Astrocyte (in vitro differentiated cells and primary cell): ENCODE results near the gene DYSF. TPM values are rescaled to one million over a fixed set of nuclear protein-coding genes. Genes with fewer than 3 reads are reported as not detected.

Experiments
- DNase-seq: peaks from one replicate; pipeline ENCODE4 v3.0.0-alpha.2; 2010; ENCODE audit warnings: low read depth
- FAIRE-seq: peaks from 2 replicates; lab custom pipeline; 2011; peaks lifted over from hg19 to GRCh38; lab: Jason Lieb, UNC
- H2AFZ ChIP-seq: 2 replicates; pipeline ENCODE4 v1.6.0; 2012; ENCODE audit warnings: low read depth, low read length, inconsistent platforms
- H3K27ac ChIP-seq: 2 replicates; pipeline ENCODE4 v1.5.1; 2011; ENCODE audit warnings: low read depth, low read length, inconsistent platforms
- H3K27me3 ChIP-seq: 2 replicates; pipeline ENCODE4 v1.6.0; 2011; ENCODE audit warnings: low read length, inconsistent platforms; ENCODE audit not compliant: insufficient read depth
- H3K36me3 ChIP-seq: 2 replicates; pipeline ENCODE4 v1.5.1; 2011; ENCODE audit warnings: low read length, inconsistent platforms; ENCODE audit not compliant: insufficient read depth
- H3K4me1 ChIP-seq: 2 replicates; pipeline ENCODE4 v1.5.1; 2011; ENCODE audit warnings: low read length, inconsistent platforms; ENCODE audit not compliant: insufficient read depth
- H3K4me2 ChIP-seq: 2 replicates; pipeline ENCODE4 v1.6.0; 2012; ENCODE audit warnings: low read length, inconsistent platforms
- H3K4me3 ChIP-seq: 2 replicates; pipeline ENCODE4 v1.5.1; 2011; ENCODE audit warnings: low read depth, mild to moderate bottlenecking, low read length, inconsistent platforms; ENCODE audit not compliant: insufficient read depth
- H3K79me2 ChIP-seq: 2 replicates; pipeline ENCODE4 v1.6.0; 2012; ENCODE audit warnings: mild to moderate bottlenecking, low read length, inconsistent platforms; ENCODE audit not compliant: insufficient read depth
- H3K9ac ChIP-seq: 2 replicates; pipeline ENCODE4 v1.6.0; 2012; ENCODE audit warnings: mild to moderate bottlenecking, low read length, inconsistent platforms
- H3K9me3 ChIP-seq: 2 replicates; pipeline ENCODE4 v1.5.1; 2012; ENCODE audit warnings: low read depth, mild to moderate bottlenecking, low read length, inconsistent platforms; ENCODE audit not compliant: insufficient read depth
- H4K20me1 ChIP-seq: 2 replicates; pipeline ENCODE4 v1.6.0; 2012; ENCODE audit warnings: low read length, inconsistent platforms; ENCODE audit not compliant: insufficient read depth
- H3K27ac Mint-ChIP-seq: one replicate; pipeline ENCODE4 v1.8.0; 2021; ENCODE audit warnings: mild to moderate bottlenecking, mixed read lengths; ENCODE audit not compliant: unreplicated experiment
- H3K27me3 Mint-ChIP-seq: one replicate; pipeline ENCODE4 v1.8.0; 2021; ENCODE audit warnings: low read depth, mixed read lengths; ENCODE audit not compliant: unreplicated experiment
- H3K36me3 Mint-ChIP-seq: one replicate; pipeline ENCODE4 v1.8.0; 2021; ENCODE audit warnings: low read depth, mixed read lengths; ENCODE audit not compliant: unreplicated experiment
- H3K4me1 Mint-ChIP-seq: one replicate; pipeline ENCODE4 v1.8.0; 2021; ENCODE audit warnings: low read depth, mixed read lengths; ENCODE audit not compliant: unreplicated experiment
- H3K4me3 Mint-ChIP-seq: one replicate; pipeline ENCODE4 v1.8.0; 2021; ENCODE audit warnings: mild to moderate bottlenecking, moderate library complexity, mixed read lengths; ENCODE audit not compliant: unreplicated experiment
- H3K9me3 Mint-ChIP-seq: one replicate; pipeline ENCODE4 v1.8.0; 2021; ENCODE audit warnings: mild to moderate bottlenecking, mixed read lengths; ENCODE audit not compliant: unreplicated experiment
- EZH2 ChIP-seq: IDR thresholded peaks from 2 replicates; pipeline ENCODE4 v1.6.1; 2012; ENCODE audit warnings: mild to moderate bottlenecking, low read length, inconsistent platforms; ENCODE audit not compliant: insufficient read depth
- total RNA-seq: library from RNA; stranded (reverse); gene quantifications from 2 replicates; pipeline ENCODE4 v1.2.1, GENCODE V29; 2021
- TF ChIP-seq, protein P1 (sequence below): IDR thresholded peaks from 2 replicates; pipeline ENCODE4 v1.5.1; 2011; ENCODE audit warnings: low read depth, mild to moderate bottlenecking, inconsistent platforms, low read length, moderate library complexity; ENCODE audit not compliant: insufficient read depth

DYSF gene
- total RNA-seq, 1 donor from 2014 or later = 123 TPM

GRCh38 chr2:71546777-71547281 is 93.5 kb downstream of the DYSF start:
- Mint-ChIP-seq H3K36me3 (peaks cover 49% of the 10 kb centered on the region), H3K27ac (no peak overlapping the region), H3K4me3 (no peak overlapping the region), H3K27me3 (peaks cover 29% of the 10 kb centered on the region), H3K9me3 (peaks cover 5% of the 10 kb centered on the region), H3K4me1 (no peaks in the 10 kb centered on the region)
- Histone ChIP-seq H3K36me3 (no peaks in the 10 kb centered on the region), H3K9ac (no peak overlapping the region), H3K27ac (no peak overlapping the region), H4K20me1 (no peaks in the 10 kb centered on the region), H2AFZ (no peak overlapping the region), H3K79me2 (no peaks in the 10 kb centered on the region), H3K4me3 (no peak overlapping the region), H3K4me2 (no peak overlapping the region), H3K27me3 (peaks cover 8% of the 10 kb centered on the region), H3K4me1 (no peaks in the 10 kb centered on the region), H3K9me3 (peaks cover 5% of the 10 kb centered on the region)
- FAIRE-seq (no peak), DNase-seq (no peak)
- TF ChIP-seq EZH2 = no peak
- TF ChIP-seq, protein P1, sequence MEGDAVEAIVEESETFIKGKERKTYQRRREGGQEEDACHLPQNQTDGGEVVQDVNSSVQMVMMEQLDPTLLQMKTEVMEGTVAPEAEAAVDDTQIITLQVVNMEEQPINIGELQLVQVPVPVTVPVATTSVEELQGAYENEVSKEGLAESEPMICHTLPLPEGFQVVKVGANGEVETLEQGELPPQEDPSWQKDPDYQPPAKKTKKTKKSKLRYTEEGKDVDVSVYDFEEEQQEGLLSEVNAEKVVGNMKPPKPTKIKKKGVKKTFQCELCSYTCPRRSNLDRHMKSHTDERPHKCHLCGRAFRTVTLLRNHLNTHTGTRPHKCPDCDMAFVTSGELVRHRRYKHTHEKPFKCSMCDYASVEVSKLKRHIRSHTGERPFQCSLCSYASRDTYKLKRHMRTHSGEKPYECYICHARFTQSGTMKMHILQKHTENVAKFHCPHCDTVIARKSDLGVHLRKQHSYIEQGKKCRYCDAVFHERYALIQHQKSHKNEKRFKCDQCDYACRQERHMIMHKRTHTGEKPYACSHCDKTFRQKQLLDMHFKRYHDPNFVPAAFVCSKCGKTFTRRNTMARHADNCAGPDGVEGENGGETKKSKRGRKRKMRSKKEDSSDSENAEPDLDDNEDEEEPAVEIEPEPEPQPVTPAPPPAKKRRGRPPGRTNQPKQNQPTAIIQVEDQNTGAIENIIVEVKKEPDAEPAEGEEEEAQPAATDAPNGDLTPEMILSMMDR = no peak

DNA sequence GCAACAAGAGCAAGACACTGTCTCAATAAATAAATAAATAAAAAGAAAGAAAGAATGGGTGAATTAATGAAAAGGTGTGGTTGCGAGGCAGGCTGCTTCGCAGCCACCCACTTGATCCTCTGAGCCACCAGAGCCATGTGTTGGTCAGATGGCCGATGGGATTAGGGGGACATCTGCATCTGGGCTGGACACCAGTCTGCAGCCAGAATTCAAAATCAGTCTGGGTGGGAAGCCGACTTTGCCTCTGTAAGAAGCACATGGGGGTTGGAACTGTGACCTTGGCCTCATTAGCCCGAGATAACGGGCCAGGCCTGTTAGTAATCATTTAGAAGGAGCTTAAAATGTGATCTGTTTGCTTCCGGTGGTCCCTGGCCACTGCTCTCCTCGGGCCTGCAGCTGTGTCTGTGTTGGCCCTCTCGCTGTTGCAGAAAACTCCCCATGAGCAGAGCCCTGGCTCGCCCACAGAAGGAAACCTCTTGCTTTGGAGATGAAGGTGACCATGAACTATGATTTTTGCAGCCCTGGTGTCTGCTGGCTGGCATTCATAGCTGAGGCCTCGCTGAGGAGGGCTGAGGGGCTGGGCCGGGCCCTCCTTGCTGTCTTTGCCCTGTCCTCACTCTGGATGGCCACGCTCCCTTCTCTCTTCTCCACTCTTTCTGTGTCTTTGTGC is 94.4 kb downstream of the DYSF start:
- H3K27me3 ChIP-seq = peaks cover 8% of the 10 kb centered on the region
- H2AFZ ChIP-seq = no peak overlapping the region
- H3K9ac ChIP-seq = no peak overlapping the region
- Mint-ChIP-seq H3K4me1 (no peaks in the 10 kb centered on the region), H3K27me3 (peaks cover 29% of the 10 kb centered on the region), H3K9me3 (peaks cover 5% of the 10 kb centered on the region), H3K4me3 (no peak overlapping the region), H3K27ac (peak overlapping the region; percentile 41), H3K36me3 (peaks cover 47% of the 10 kb centered on the region)
- H3K4me1 ChIP-seq = no peaks in the 10 kb centered on the region
- no peak for TF ChIP-seq EZH2
- TF ChIP-seq, protein P1 = no peak
- no peak for DNase-seq
- no peaks in the 10 kb centered on the region for H3K36me3 ChIP-seq
- H3K79me2 ChIP-seq = no peaks in the 10 kb centered on the region
- no peak overlapping the region for H3K27ac ChIP-seq
- H3K4me2 ChIP-seq = no peak overlapping the region
- FAIRE-seq = no peak
- H3K9me3 ChIP-seq = peaks cover 5% of the 10 kb centered on the region
- H3K4me3 ChIP-seq = no peak overlapping the region
- H4K20me1 ChIP-seq = no peaks in the 10 kb centered on the region
